RPMI7951 (cell line): ENCODE data around the gene NPM1. TPM values are rescaled to one million over a fixed set of nuclear protein-coding genes. Genes with fewer than 3 reads are reported as not detected.
A peak's percentile ranks its signal among the peaks of the same experiment; 100 is the strongest.
"Not testable (repeated sequence)": the region's sequence is repeated elsewhere in the genome, so short reads cannot be mapped to it uniquely, and the experiment has no call there.

Experiments
- DNase-seq: peaks from one replicate; pipeline ENCODE4 v3.0.0-alpha.2; 2012; ENCODE audit warnings: low read depth
- total RNA-seq: library from RNA; depleted of rRNA; stranded (reverse); fragments of >200 nt; shearing (Covaris generic); gene quantifications from 2 replicates; pipeline ENCODE4 v1.2.3, GENCODE V29; 2014

The NPM1 gene
- total RNA-seq, 1 experiment from 2014 or later = 785 TPM

GRCh38 chr5:171386006-171386671 lies 1.5 kb upstream of the NPM1 start:
- DNase-seq = no peak

GRCh38 chr5:171386861-171387344 lies 746 bp upstream of the NPM1 start:
- peak; percentile 13 for DNase-seq

- peak; percentile 77 for DNase-seq
Measured at GRCh38 chr5:171387970-171388815, 544 bp downstream of the NPM1 start.

GRCh38 chr5:171388816-171389168 lies 1.1 kb downstream of the NPM1 start:
- DNase-seq = no peak

- DNase-seq = no peak
Measured at GRCh38 chr5:171390883-171391677, 3.4 kb downstream of the NPM1 start.

- no peak for DNase-seq
Measured at GRCh38 chr5:171391996-171392577, 4.4 kb downstream of the NPM1 start.

GRCh38 chr5:171392585-171393159 lies 5.0 kb downstream of the NPM1 start:
- DNase-seq = no peak

GRCh38 chr5:171395042-171395441 lies 7.4 kb downstream of the NPM1 start:
- no peak for DNase-seq

GRCh38 chr5:171396583-171396982 lies 8.9 kb downstream of the NPM1 start:
- DNase-seq = not testable (repeated sequence)

GRCh38 chr5:171397190-171397589 lies 9.5 kb downstream of the NPM1 start:
- no peak for DNase-seq

GRCh38 chr5:171397599-171397998 lies 9.9 kb downstream of the NPM1 start:
- DNase-seq = no peak

GRCh38 chr5:171398660-171399059 lies 11.0 kb downstream of the NPM1 start:
- not testable (repeated sequence) for DNase-seq

GRCh38 chr5:171400169-171400568 lies 12.5 kb downstream of the NPM1 start:
- DNase-seq = no peak

- DNase-seq = no peak
Measured at GRCh38 chr5:171401167-171401947, 13.7 kb downstream of the NPM1 start.

GRCh38 chr5:171402751-171403150 lies 15.1 kb downstream of the NPM1 start:
- not testable (repeated sequence) for DNase-seq

GRCh38 chr5:171405615-171406014 lies 18.0 kb downstream of the NPM1 start:
- DNase-seq = no peak

GRCh38 chr5:171407234-171407633 lies 19.6 kb downstream of the NPM1 start:
- DNase-seq = no peak

GRCh38 chr5:171409164-171410136 lies 21.8 kb downstream of the NPM1 start:
- no peak for DNase-seq

GRCh38 chr5:171410181-171410580 lies 22.5 kb downstream of the NPM1 start:
- no peak for DNase-seq
